Activated CD4-positive, alpha-beta memory T cell treated with anti-CD3 and anti-CD28 coated beads, Interleukin-2, amount 10 ng/mL, durations not matched to agents 7 days and 5 days (primary cell): ENCODE data around the gene YWHAH. TPM values are rescaled to one million over a fixed set of nuclear protein-coding genes. Genes with fewer than 3 reads are reported as not detected.

ENCODE experiments used
- CTCF ChIA-PET: fragments of 350-600 bp; sonication (Branson Sonifier 250); formaldehyde crosslinking; loops from one replicate; lab custom pipeline; 2021; ENCODE audit warnings: antibody characterized with exemption, inconsistent platforms; lab: Charles Lee
- POLR2A ChIA-PET: fragments of 350-600 bp; sonication (Branson Sonifier 250); formaldehyde crosslinking; loops from one replicate; lab custom pipeline; 2021; ENCODE audit warnings: antibody characterized with exemption; lab: Charles Lee
- DNase-seq: peaks from one replicate; pipeline ENCODE4 v3.0.0-alpha.2; 2020
- H3K27ac Mint-ChIP-seq: one replicate; pipeline ENCODE4 v1.8.0; 2021; ENCODE audit warnings: mild to moderate bottlenecking, mixed read lengths
- H3K27me3 Mint-ChIP-seq: one replicate; pipeline ENCODE4 v1.8.0; 2021; ENCODE audit warnings: mixed read lengths
- H3K36me3 Mint-ChIP-seq: one replicate; pipeline ENCODE4 v1.8.0; 2021; ENCODE audit warnings: low read depth, mixed read lengths
- H3K4me1 Mint-ChIP-seq: one replicate; pipeline ENCODE4 v1.8.0; 2021; ENCODE audit warnings: mixed read lengths
- H3K4me3 Mint-ChIP-seq: one replicate; pipeline ENCODE4 v1.8.0; 2021; ENCODE audit warnings: mild to moderate bottlenecking, mixed read lengths
- H3K9me3 Mint-ChIP-seq: one replicate; pipeline ENCODE4 v1.8.0; 2021; ENCODE audit warnings: mixed read lengths
- total RNA-seq, 2 experiments: library from RNA; stranded (reverse); gene quantifications; one replicate each; pipeline ENCODE4 v1.2.3, GENCODE V29; 2021

YWHAH gene
- total RNA-seq = 100 to 1,000 TPM; 203 to 211 TPM

DNA sequence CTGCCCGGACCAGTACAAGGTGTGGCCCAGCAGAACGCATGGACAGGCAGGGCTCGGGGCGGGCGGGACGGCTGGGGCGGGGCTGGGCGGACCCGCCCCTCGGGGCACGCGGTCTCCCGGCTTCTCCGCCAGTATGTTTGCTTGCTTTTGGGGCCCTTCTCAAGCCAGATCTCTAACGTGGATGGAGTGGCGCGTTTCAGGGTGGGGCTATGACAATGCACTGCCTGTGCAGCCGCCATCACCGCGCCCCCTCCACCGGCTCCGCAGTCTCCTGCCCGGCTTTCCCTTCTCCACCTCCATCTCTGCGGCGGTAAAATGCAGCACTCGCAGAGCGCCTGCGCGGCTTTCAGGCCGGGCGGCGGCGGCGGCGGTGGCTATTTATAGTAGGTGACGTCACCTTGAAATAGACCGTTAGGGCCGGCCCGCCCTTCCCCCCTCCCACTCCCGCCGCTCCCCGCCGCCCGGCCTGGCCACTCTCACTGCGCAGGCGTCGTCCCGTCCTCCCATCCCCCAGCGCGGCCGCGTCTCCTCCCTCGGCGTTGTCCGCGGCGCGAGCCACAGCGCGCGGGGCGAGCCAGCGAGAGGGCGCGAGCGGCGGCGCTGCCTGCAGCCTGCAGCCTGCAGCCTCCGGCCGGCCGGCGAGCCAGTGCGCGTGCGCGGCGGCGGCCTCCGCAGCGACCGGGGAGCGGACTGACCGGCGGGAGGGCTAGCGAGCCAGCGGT lies at the start of gene YWHAH:
TSS of gene YWHAH (plus strand) at position 558 of the 722 bp plus-strand sequence. CDS start 199 bp downstream, outside the sequence.
- CTCF ChIA-PET = interaction anchor here (2.5 to 5.0 kb wide), 3 partner anchors 26 to 280 kb away, joined by 8 to 49 read pairs (median 12); partner anchors contain the start of gene PISD
- peak within 1 kb of the TSS; percentile 91 for H3K27ac Mint-ChIP-seq
- H3K4me1 Mint-ChIP-seq = peaks cover 31% of the 10 kb centered on the region
- peak; percentile 93 for DNase-seq
- peaks cover 16% of the 10 kb centered on the region for H3K36me3 Mint-ChIP-seq
- H3K4me3 Mint-ChIP-seq = no peak within 1 kb of the TSS
- POLR2A ChIA-PET = interaction anchor here (0.8 to 3.7 kb wide), 9 partner anchors 9 to 531 kb away, joined by 3 to 26 read pairs (median 4); partner anchors contain the start of genes DEPDC5, PISD and PRR14L
- H3K9me3 Mint-ChIP-seq = no peaks in the 10 kb centered on the region
- no peaks in the 10 kb centered on the region for H3K27me3 Mint-ChIP-seq

DNA sequence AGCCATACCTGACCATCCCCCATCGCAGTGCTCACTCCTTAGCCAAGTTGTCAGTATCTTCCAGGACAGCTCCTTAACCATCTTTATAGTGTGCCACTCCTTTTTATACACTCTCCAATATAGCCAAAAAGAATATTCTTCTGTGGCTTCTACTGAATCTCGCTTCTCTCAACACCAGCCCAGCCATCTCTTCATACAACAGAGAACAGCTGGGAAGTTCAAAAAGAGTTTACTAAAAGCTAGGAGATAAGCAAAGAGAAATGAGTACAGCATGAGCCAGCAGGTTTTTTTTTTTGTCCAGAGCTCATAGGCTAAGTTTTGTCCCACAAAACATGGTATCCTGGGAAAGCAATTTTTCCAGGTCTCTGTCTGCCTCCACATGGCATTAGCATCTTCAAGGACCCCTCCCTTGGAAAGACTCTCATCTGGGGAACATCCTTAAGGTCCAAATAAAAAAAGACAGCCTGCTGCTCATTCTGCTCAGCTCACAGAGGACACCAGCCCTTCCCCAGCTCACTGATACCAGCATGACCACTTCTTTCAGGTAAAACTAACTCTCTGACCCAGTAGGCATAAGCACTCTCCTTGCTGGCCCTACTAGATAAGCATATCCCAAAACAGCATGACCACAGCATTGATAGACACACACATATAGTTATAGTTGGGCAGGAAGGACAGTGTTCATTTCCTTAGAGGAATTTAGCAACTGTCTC lies 48.8 kb upstream of the YWHAH start:
- peaks cover 17% of the 10 kb centered on the region for H3K36me3 Mint-ChIP-seq
- peaks cover 4% of the 10 kb centered on the region for H3K4me1 Mint-ChIP-seq
- no peaks in the 10 kb centered on the region for H3K27me3 Mint-ChIP-seq
- no peaks in the 10 kb centered on the region for H3K9me3 Mint-ChIP-seq
- H3K4me3 Mint-ChIP-seq = no peak overlapping the region
- DNase-seq = no peak
- ChIA-PET CTCF (interaction anchor here (1.8 kb wide), 1 partner anchor 74 kb away, joined by 6 read pairs; no protein-coding TSS in a partner anchor), POLR2A (no interaction called here)
- no peak overlapping the region for H3K27ac Mint-ChIP-seq

DNA sequence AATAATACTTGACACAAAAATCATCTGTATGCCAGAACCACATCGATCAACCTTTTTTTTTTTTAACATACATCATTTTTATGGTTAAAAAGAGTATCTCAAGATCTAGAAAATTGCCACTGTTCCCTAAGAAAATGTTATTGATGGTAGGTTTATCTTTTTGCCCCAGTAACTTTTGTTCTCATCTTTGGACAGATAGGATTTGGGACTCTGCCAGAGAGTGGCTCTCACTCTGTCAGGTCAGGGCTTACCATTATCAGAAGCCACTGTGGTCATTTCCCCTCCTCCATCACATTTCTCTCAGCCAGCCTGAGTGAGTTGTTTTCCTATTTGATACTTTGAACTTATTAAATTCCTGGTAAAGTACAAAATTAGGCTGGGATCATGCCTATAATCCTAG lies 47.9 kb upstream of the YWHAH start:
- H3K27ac Mint-ChIP-seq = no peak overlapping the region
- peaks cover 19% of the 10 kb centered on the region for H3K36me3 Mint-ChIP-seq
- no peak overlapping the region for H3K4me3 Mint-ChIP-seq
- ChIA-PET POLR2A (no interaction called here), CTCF (interaction anchor here (1.8 kb wide), 1 partner anchor 74 kb away, joined by 6 read pairs; no protein-coding TSS in a partner anchor)
- no peaks in the 10 kb centered on the region for H3K4me1 Mint-ChIP-seq
- no peaks in the 10 kb centered on the region for H3K9me3 Mint-ChIP-seq
- H3K27me3 Mint-ChIP-seq = no peaks in the 10 kb centered on the region
- DNase-seq = no peak

DNA sequence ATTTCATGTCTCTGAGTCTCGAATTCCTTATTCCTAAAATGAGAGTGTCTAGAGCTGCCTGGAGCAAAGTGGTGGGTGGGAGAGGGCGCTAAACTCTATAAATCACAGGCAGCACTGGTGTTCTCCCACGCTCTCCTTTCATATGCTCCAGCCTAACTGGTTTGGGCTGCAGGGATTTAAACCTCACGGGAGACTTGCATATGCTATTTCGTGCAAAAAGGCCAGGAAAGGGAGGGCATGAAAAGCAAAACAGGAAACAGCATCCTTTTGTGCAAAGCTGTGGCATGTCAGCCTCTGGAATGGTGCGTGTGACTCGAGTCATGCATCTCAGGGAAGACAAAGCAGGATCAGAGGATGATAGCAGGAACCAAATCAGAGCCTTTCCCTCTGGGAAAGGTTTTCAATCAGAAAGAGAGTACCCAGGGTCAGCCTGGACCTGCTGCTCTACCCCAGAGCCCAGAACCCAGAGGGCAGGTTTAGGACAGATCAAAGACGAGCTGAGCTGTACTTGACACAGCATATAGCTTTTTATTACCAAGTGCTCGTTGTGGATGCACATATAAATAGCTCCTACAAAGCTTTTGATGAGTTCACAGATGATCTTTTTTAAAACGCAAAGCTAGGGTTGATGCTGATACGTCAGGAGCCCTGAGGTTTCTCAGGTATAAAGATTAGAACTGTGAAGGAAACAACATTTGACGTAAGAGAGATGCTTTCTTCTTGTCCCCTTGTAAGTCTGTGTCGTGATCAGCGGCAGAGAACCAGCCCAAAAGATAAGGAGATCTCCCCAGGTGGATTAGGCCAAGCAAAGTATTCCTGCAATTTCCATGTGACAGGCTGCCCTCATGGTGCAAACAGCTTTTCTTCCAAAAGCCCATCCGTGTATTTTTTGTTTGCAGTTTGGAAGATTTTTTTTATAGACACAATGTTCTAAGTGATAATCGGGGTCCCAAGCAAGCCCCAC lies 46.2 kb upstream of the YWHAH start:
- no peaks in the 10 kb centered on the region for H3K27me3 Mint-ChIP-seq

DNA sequence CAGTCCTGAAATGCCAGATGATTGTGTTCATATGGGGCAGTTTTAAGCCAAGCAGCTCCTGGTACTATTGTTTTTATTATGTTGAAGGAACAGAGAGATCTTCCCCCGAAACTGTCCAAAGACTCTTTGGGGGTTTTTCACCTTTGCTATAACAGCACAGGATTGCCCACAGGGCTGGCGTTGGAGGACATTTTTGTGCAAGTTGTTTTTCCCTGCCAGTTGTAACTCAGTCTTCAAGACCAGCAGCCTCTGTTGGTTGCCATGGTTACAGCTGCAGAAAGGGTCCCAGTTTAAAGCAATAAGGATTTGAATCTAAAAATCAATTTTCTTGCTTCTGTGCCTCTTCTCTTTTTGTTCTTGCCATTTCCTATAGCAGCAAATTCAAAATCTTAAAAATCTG lies 45.4 kb upstream of the YWHAH start:
- ChIA-PET CTCF (no interaction called here), POLR2A (interaction anchor here (1.2 kb wide), 1 partner anchor 47 kb away, joined by 3 read pairs; no protein-coding TSS in a partner anchor)
- no peak for DNase-seq
- Mint-ChIP-seq H3K4me3 (no peak overlapping the region), H3K36me3 (peaks cover 19% of the 10 kb centered on the region), H3K9me3 (no peaks in the 10 kb centered on the region), H3K4me1 (no peaks in the 10 kb centered on the region), H3K27ac (no peak overlapping the region), H3K27me3 (no peaks in the 10 kb centered on the region)

More for the DNA sequence above, 46.2 kb upstream of the YWHAH start:
- no peak for DNase-seq
- H3K36me3 Mint-ChIP-seq = peaks cover 19% of the 10 kb centered on the region
- CTCF ChIA-PET = no interaction called here
- H3K9me3 Mint-ChIP-seq = no peaks in the 10 kb centered on the region
- no peaks in the 10 kb centered on the region for H3K4me1 Mint-ChIP-seq
- no peak overlapping the region for H3K4me3 Mint-ChIP-seq
- H3K27ac Mint-ChIP-seq = no peak overlapping the region
- POLR2A ChIA-PET = interaction anchor here (1.2 kb wide), 1 partner anchor 48 kb away, joined by 3 read pairs; no protein-coding TSS in a partner anchor

DNA sequence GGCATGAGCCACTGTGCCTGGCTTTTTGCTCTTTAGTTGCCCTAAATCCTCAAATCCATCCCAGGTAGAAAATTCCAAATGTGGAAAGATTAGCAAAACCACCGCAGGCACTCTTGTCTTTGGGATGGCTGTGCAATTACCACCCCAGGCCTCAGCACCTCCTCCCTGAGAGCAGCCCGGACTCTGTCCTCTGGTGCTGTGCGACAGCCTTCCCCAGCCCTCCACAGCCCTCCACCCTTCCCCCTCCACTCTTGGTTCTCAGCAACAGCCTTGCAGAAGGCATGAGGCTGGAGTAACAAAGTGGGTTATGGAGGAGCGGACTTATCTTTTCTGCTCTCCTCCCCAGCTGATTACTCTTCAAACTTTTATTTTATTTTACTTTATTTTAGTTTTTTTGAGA lies 44.7 kb upstream of the YWHAH start:
- no peaks in the 10 kb centered on the region for H3K4me1 Mint-ChIP-seq
- ChIA-PET POLR2A (no interaction called here), CTCF (interaction anchor here (0.6 kb wide), 1 partner anchor 80 kb away, joined by 3 read pairs; no protein-coding TSS in a partner anchor)
- DNase-seq = no peak
- H3K27ac Mint-ChIP-seq = no peak overlapping the region
- H3K36me3 Mint-ChIP-seq = peaks cover 20% of the 10 kb centered on the region
- H3K4me3 Mint-ChIP-seq = no peak overlapping the region
- no peaks in the 10 kb centered on the region for H3K9me3 Mint-ChIP-seq
- no peaks in the 10 kb centered on the region for H3K27me3 Mint-ChIP-seq

DNA sequence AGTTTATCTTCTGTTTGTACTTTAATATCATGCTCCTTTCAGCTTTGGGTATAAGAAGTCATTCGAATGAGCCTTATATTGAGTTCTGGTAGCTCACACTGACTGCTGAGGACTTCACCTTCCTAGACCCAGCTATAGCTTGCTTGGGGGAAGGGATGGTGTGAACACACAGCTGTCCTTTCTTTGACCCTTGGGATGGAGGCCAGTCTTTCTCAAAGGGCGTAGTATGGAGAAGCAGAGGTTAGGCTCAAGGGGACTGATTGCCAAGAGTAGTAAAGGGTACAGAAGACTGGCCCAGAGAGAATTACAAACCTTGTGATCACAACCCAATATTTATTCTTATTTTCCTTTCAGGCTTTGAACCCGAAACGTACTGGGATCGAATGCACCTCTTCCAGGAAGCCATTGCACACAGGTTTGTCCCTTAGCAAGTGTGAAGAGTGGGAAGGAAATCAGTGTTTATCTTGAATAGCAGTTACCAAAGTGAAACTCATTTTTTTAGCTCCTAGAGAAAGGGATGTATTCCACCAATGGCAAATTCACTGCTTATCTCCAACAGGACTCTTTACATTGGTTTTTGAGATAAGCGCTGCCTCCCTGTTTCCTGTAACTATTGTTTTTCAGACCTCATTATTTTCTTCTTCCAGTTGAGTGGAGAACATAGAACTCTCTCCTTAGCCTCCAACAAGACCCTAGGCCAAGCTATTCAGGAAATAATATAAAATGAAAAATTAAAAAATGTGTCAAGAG lies 42.8 kb upstream of the YWHAH start:
- POLR2A ChIA-PET = interaction anchor here (0.6 kb wide), 1 partner anchor 1279 kb away, joined by 3 read pairs; no protein-coding TSS in a partner anchor
- H3K36me3 Mint-ChIP-seq = peaks cover 22% of the 10 kb centered on the region
- H3K27ac Mint-ChIP-seq = no peak overlapping the region
- H3K4me3 Mint-ChIP-seq = no peak overlapping the region
- CTCF ChIA-PET = interaction anchor here (0.9 kb wide), 1 partner anchor 25 kb away, joined by 3 read pairs; no protein-coding TSS in a partner anchor
- H3K9me3 Mint-ChIP-seq = no peaks in the 10 kb centered on the region
- DNase-seq = no peak
- no peaks in the 10 kb centered on the region for H3K27me3 Mint-ChIP-seq
- H3K4me1 Mint-ChIP-seq = no peaks in the 10 kb centered on the region

DNA sequence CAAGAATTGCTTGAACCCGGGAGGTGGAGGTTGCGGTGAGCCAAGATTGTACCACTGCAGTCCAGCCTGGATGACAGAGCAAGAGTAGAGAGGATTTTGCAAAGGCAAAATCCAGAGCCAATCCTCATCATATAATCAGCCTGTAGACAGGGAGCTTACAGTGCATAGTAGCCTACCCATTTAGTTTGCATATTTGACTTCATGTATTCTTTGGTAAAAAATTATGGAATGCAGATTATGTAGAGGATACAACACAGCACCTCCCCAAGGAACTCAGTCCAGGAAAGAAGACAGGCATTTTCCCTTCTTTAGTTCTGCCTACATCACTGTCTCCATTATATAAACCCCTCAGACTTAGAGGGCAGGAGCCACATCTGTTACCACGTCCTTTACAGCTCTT lies 39.7 kb upstream of the YWHAH start:
- Mint-ChIP-seq H3K27me3 (no peaks in the 10 kb centered on the region), H3K9me3 (no peaks in the 10 kb centered on the region), H3K4me1 (no peaks in the 10 kb centered on the region), H3K36me3 (peaks cover 9% of the 10 kb centered on the region), H3K27ac (no peak overlapping the region), H3K4me3 (no peak overlapping the region)
- no peak for DNase-seq
- ChIA-PET POLR2A (no interaction called here), CTCF (interaction anchor here (1.1 kb wide), 1 partner anchor 32 kb away, joined by 4 read pairs; no protein-coding TSS in a partner anchor)

DNA sequence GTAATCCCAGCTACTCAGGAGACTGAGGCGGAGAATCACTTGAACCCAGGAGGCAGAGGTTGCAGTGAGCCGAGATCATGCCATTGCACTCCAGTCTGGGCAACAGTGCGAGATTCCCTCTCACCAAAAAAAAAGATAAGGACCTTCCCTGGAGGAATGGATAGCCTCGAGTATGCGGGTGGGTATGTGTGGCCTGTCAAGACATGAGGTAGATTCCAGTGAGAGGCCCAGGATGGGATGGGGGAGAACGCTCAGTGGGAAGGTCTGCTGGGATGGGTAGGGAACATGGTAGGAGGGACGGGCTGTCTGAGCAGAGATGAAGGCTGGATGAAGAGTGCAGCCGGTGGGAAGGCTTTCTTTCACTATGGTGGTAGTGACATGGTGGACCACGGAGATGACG lies 39.0 kb upstream of the YWHAH start:
- CTCF ChIA-PET = no interaction called here
- Mint-ChIP-seq H3K4me1 (no peaks in the 10 kb centered on the region), H3K36me3 (peaks cover 9% of the 10 kb centered on the region), H3K27me3 (no peaks in the 10 kb centered on the region), H3K9me3 (no peaks in the 10 kb centered on the region), H3K27ac (no peak overlapping the region), H3K4me3 (no peak overlapping the region)
- DNase-seq = no peak
- POLR2A ChIA-PET = no interaction called here

DNA sequence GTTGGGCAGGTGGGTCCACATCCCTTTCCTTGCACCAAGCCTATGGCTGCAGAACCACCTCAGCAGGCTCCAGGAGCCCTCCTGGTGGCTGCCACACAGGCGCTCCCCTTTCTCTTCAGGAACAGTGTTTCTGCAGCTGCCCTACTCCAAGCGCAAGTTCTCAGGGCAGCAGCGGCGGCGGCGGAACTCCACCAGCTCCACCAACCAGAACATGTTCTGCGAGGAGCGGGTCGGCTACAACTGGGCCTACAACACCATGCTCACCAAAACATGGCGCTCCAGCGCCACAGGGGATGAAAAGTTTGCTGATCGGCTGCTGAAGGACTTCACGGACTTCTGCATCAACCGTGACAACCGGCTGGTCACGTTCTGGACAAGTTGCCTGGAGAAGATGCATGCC lies 38.2 kb upstream of the YWHAH start:
- H3K9me3 Mint-ChIP-seq = no peaks in the 10 kb centered on the region
- no peaks in the 10 kb centered on the region for H3K27me3 Mint-ChIP-seq
- no peaks in the 10 kb centered on the region for H3K4me1 Mint-ChIP-seq
- no peak for DNase-seq
- CTCF ChIA-PET = no interaction called here
- no peak overlapping the region for H3K4me3 Mint-ChIP-seq
- no peak overlapping the region for H3K27ac Mint-ChIP-seq
- POLR2A ChIA-PET = no interaction called here
- peaks cover 9% of the 10 kb centered on the region for H3K36me3 Mint-ChIP-seq

DNA sequence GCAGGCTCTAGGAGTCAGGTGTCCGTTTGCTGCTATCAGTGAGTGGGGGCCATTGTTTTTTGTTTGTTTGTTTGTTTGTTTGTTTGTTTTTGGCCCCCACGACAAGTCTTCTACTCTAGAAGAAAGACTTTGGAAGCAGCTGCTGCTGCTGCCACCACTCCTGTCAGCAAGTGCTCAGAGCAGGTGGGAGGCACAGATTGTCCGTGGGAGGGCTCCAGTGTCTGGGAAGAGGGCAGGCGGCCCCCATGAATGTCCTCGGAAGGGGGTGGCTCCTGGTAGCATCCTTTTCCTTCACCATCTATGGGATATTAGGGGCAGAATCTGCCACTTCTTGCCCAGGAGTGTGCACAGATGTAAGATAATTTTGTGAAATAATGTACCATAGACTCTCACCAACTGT lies 37.8 kb upstream of the YWHAH start:
- no peaks in the 10 kb centered on the region for H3K9me3 Mint-ChIP-seq
- no peaks in the 10 kb centered on the region for H3K4me1 Mint-ChIP-seq
- H3K4me3 Mint-ChIP-seq = no peak overlapping the region
- H3K27me3 Mint-ChIP-seq = no peaks in the 10 kb centered on the region
- ChIA-PET CTCF (no interaction called here), POLR2A (no interaction called here)
- no peak overlapping the region for H3K27ac Mint-ChIP-seq
- H3K36me3 Mint-ChIP-seq = peaks cover 6% of the 10 kb centered on the region
- no peak for DNase-seq

DNA sequence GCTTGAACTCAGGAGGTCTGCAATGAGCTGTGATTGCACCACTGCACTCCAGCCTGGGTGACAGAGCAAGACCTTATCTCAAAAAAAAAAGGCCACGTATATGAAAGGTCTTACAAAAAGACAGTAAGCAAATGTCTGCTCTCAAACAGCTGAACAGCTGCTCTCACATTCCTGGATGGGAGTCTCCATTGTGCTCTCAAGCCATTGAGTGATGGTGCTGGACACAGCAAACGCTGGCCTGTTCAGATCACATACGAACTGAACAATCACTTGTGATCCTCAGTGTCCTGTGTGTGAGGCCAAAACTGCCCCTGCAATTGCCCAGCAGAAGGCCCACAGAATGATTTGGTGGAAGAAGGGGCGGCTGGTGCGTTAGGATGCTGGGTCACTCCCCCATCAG lies 34.4 kb upstream of the YWHAH start:
- no peak overlapping the region for H3K4me3 Mint-ChIP-seq
- H3K27me3 Mint-ChIP-seq = no peaks in the 10 kb centered on the region
- no peaks in the 10 kb centered on the region for H3K9me3 Mint-ChIP-seq
- DNase-seq = no peak
- H3K4me1 Mint-ChIP-seq = no peaks in the 10 kb centered on the region
- ChIA-PET CTCF (interaction anchor here (0.5 kb wide), 1 partner anchor 243 kb away, joined by 3 read pairs; no protein-coding TSS in a partner anchor), POLR2A (no interaction called here)
- peaks cover 4% of the 10 kb centered on the region for H3K36me3 Mint-ChIP-seq
- H3K27ac Mint-ChIP-seq = no peak overlapping the region
